GM23338 (cell line): ENCODE measurements around the gene FGF19. TPM values are rescaled to one million over a fixed set of nuclear protein-coding genes. Genes with fewer than 3 reads are reported as not detected.

ENCODE experiments used
- ATAC-seq: fragments of 200-7000 bp; cut with Tn5 transposase; 3 replicates; pipeline ENCODE4 v1.9.1; 2020
- DNase-seq: peaks from one replicate; pipeline ENCODE4 v3.0.0-alpha.2; 2015; ENCODE audit warnings: low spot score
- H2AFZ ChIP-seq: fragments of 200-600 bp; sonication (generic); 2 replicates; pipeline ENCODE4 v1.8.0; 2016; ENCODE audit warnings: antibody characterized with exemption, mild to moderate bottlenecking, moderate library complexity
- H3F3A ChIP-seq: fragments of 200-600 bp; sonication (generic); replicated peaks from 2 replicates; pipeline ENCODE4 v1.8.0; 2017; ENCODE audit warnings: antibody characterized with exemption, mixed run types, low read depth
- H3K27ac ChIP-seq: fragments of 200-600 bp; sonication (generic); 2 replicates; pipeline ENCODE4 v1.6.1; 2016; ENCODE audit warnings: low read depth
- H3K27me3 ChIP-seq: fragments of 200-600 bp; sonication (generic); 2 replicates; pipeline ENCODE4 v1.8.0; 2016; ENCODE audit warnings: mild to moderate bottlenecking, mixed run types, moderate library complexity; ENCODE audit not compliant: insufficient read depth
- H3K36me3 ChIP-seq: fragments of 200-600 bp; sonication (generic); 2 replicates; pipeline ENCODE4 v1.8.0; 2016; ENCODE audit warnings: mild to moderate bottlenecking; ENCODE audit not compliant: insufficient read depth
- H3K4me1 ChIP-seq: fragments of 200-600 bp; sonication (generic); 2 replicates; pipeline ENCODE4 v1.8.0; 2016; ENCODE audit warnings: mild to moderate bottlenecking, moderate library complexity; ENCODE audit not compliant: insufficient read depth
- H3K4me2 ChIP-seq: fragments of 200-600 bp; sonication (generic); 2 replicates; pipeline ENCODE4 v1.7.1; 2017; ENCODE audit warnings: mixed run types
- H3K4me3 ChIP-seq: fragments of 200-600 bp; sonication (generic); 2 replicates; pipeline ENCODE4 v1.6.1; 2016; ENCODE audit warnings: mixed run types
- H3K79me2 ChIP-seq: fragments of 200-600 bp; sonication (generic); replicated peaks from 2 replicates; pipeline ENCODE4 v1.8.0; 2017; ENCODE audit warnings: mild to moderate bottlenecking; ENCODE audit not compliant: insufficient read depth
- H3K9me2 ChIP-seq: fragments of 200-600 bp; sonication (generic); 2 replicates; pipeline ENCODE4 v1.8.0; 2017; ENCODE audit not compliant: insufficient read depth
- H4K20me1 ChIP-seq: fragments of 200-600 bp; sonication (generic); replicated peaks from 2 replicates; pipeline ENCODE4 v1.8.0; 2017; ENCODE audit warnings: mild to moderate bottlenecking; ENCODE audit not compliant: insufficient read depth
- H3K27ac Mint-ChIP-seq: 2 replicates; pipeline ENCODE4 v1.8.0; 2020; ENCODE audit warnings: inconsistent platforms, mild to moderate bottlenecking, moderate library complexity, mixed read lengths
- H3K27me3 Mint-ChIP-seq: 3 replicates; pipeline ENCODE4 v1.8.0; 2022; ENCODE audit warnings: low read depth, mild to moderate bottlenecking, moderate library complexity, mixed read lengths, inconsistent platforms; ENCODE audit not compliant: insufficient read depth, poor library complexity
- H3K36me3 Mint-ChIP-seq: 3 replicates; pipeline ENCODE4 v1.8.0; 2021; ENCODE audit warnings: low read depth, mild to moderate bottlenecking, inconsistent platforms, moderate library complexity, mixed read lengths
- H3K4me1 Mint-ChIP-seq: 3 replicates; pipeline ENCODE4 v1.8.0; 2020; ENCODE audit warnings: mild to moderate bottlenecking, inconsistent platforms, mixed read lengths
- H3K4me3 Mint-ChIP-seq: 3 replicates; pipeline ENCODE4 v1.8.0; 2021; ENCODE audit warnings: moderate library complexity, mild to moderate bottlenecking, inconsistent platforms, mixed read lengths
- H3K9me3 Mint-ChIP-seq: 3 replicates; pipeline ENCODE4 v1.8.0; 2020; ENCODE audit warnings: moderate library complexity, mild to moderate bottlenecking, inconsistent platforms, mixed read lengths
- EZH2 ChIP-seq: fragments of 200-600 bp; sonication (generic); IDR thresholded peaks from one replicate; pipeline ENCODE4 v1.8.0; 2017; ENCODE audit warnings: antibody characterized with exemption, mild to moderate bottlenecking, low read depth; ENCODE audit not compliant: unreplicated experiment
- EZH2phosphoT487 ChIP-seq: fragments of 200-600 bp; sonication (generic); IDR thresholded peaks from one replicate; pipeline ENCODE4 v1.8.1; 2018; ENCODE audit warnings: antibody characterized with exemption; ENCODE audit not compliant: unreplicated experiment
- JUNB ChIP-seq: IDR thresholded peaks from one replicate; pipeline ENCODE4 v1.6.1; 2016; ENCODE audit warnings: antibody characterized with exemption; ENCODE audit not compliant: unreplicated experiment
- NANOG ChIP-seq: IDR thresholded peaks from 2 replicates; pipeline ENCODE4 v1.6.1; 2016; ENCODE audit warnings: antibody characterized with exemption, borderline replicate concordance
- POLR2AphosphoS5 ChIP-seq: IDR thresholded peaks from 2 replicates; pipeline ENCODE4 v1.6.1; 2016; ENCODE audit warnings: antibody characterized with exemption, low read depth
- STAT1 ChIP-seq: IDR thresholded peaks from one replicate; pipeline ENCODE4 v1.6.1; 2016; ENCODE audit warnings: antibody characterized with exemption; ENCODE audit not compliant: unreplicated experiment
- ZNF114 ChIP-seq: fragments of 250-450 bp; sonication (Bioruptor Pico); IDR thresholded peaks from 2 replicates; pipeline ENCODE4 v1.5.0; 2020; ENCODE audit warnings: mild to moderate bottlenecking, moderate library complexity
- ZNF331 ChIP-seq: fragments of 250-450 bp; sonication (Bioruptor Pico); IDR thresholded peaks from 2 replicates; pipeline ENCODE4 v1.5.0; 2020; ENCODE audit warnings: low read depth, mild to moderate bottlenecking, moderate library complexity
- polyA plus RNA-seq: library from polyadenylated mRNA; unstranded; fragments of >200 nt; fragmentation: Nextera tagmentation; extraction: Ambion mirVana; gene quantifications from 2 replicates; pipeline ENCODE4 v1.2.1, GENCODE V29; 2016
- total RNA-seq: library from RNA; depleted of rRNA; stranded (reverse); fragments of >200 nt; shearing (Covaris generic); gene quantifications from 2 replicates; pipeline ENCODE4 v1.2.3, GENCODE V29; 2014
- TF ChIP-seq, protein P1 (sequence below), 2 experiments: fragments of 200-600 bp in 1 of 2; sonication (generic) in 1 of 2; conservative IDR thresholded peaks; 2 replicates each; pipeline versions ENCODE4 v1.5.1 to v1.6.1; 2016 to 2017; ENCODE audit warnings: antibody characterized with exemption in 2 of 2, low read depth in 2 of 2, mild to moderate bottlenecking in 2 of 2, moderate library complexity in 1 of 2
- TF ChIP-seq, protein P2 (sequence below): IDR thresholded peaks from one replicate; pipeline ENCODE4 v1.6.1; 2018; ENCODE audit warnings: antibody characterized with exemption; ENCODE audit not compliant: unreplicated experiment
- TF ChIP-seq, protein P3 (sequence below): IDR thresholded peaks from 2 replicates; pipeline ENCODE4 v1.6.1; 2016; ENCODE audit warnings: antibody characterized with exemption

The FGF19 gene
- total and polyA plus RNA-seq, 2 experiments from 2014 or later = 21.7 to 36.1 TPM

DNA sequence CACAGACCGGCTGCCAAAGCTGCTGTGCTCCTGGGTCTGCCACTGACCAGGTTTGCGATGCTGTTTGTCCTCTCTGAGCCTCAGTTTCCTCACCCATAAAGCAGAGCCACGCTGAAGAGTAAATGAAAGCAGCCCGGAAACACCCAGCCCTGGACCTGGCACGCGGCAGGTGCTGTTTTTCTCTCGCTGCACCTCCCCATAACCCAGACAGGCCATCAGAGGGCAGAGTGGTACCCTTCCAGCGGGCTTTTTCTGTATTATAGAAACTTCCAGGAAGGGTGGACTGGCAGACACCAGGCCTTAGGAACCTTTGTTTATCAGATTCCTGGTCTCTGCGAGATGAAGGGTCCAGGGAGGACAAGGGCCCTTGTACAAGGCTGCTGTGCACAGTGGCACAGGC is 17.9 kb upstream of the FGF19 start:
- H3F3A ChIP-seq = no peaks in the 10 kb centered on the region
- no peak overlapping the region for H2AFZ ChIP-seq
- no peaks in the 10 kb centered on the region for H3K36me3 Mint-ChIP-seq
- H3K4me3 ChIP-seq = no peak overlapping the region
- H3K27ac ChIP-seq = no peak overlapping the region
- DNase-seq (peak; percentile 59), ATAC-seq (peak; percentile 57)
- H3K4me3 Mint-ChIP-seq = no peak overlapping the region
- no peaks in the 10 kb centered on the region for H3K9me2 ChIP-seq
- peaks cover 15% of the 10 kb centered on the region for H3K27me3 Mint-ChIP-seq
- H3K4me1 Mint-ChIP-seq = peaks cover 13% of the 10 kb centered on the region
- no peak for TF ChIP-seq POLR2AphosphoS5
- TF ChIP-seq, protein P1, sequence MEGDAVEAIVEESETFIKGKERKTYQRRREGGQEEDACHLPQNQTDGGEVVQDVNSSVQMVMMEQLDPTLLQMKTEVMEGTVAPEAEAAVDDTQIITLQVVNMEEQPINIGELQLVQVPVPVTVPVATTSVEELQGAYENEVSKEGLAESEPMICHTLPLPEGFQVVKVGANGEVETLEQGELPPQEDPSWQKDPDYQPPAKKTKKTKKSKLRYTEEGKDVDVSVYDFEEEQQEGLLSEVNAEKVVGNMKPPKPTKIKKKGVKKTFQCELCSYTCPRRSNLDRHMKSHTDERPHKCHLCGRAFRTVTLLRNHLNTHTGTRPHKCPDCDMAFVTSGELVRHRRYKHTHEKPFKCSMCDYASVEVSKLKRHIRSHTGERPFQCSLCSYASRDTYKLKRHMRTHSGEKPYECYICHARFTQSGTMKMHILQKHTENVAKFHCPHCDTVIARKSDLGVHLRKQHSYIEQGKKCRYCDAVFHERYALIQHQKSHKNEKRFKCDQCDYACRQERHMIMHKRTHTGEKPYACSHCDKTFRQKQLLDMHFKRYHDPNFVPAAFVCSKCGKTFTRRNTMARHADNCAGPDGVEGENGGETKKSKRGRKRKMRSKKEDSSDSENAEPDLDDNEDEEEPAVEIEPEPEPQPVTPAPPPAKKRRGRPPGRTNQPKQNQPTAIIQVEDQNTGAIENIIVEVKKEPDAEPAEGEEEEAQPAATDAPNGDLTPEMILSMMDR (conservative IDR thresholded peaks at IDR 0.05; ENCODE audit: low read depth in 2 of 2) = peak; percentile 63 to 74
- no peak for TF ChIP-seq NANOG
- TF ChIP-seq, protein P2, sequence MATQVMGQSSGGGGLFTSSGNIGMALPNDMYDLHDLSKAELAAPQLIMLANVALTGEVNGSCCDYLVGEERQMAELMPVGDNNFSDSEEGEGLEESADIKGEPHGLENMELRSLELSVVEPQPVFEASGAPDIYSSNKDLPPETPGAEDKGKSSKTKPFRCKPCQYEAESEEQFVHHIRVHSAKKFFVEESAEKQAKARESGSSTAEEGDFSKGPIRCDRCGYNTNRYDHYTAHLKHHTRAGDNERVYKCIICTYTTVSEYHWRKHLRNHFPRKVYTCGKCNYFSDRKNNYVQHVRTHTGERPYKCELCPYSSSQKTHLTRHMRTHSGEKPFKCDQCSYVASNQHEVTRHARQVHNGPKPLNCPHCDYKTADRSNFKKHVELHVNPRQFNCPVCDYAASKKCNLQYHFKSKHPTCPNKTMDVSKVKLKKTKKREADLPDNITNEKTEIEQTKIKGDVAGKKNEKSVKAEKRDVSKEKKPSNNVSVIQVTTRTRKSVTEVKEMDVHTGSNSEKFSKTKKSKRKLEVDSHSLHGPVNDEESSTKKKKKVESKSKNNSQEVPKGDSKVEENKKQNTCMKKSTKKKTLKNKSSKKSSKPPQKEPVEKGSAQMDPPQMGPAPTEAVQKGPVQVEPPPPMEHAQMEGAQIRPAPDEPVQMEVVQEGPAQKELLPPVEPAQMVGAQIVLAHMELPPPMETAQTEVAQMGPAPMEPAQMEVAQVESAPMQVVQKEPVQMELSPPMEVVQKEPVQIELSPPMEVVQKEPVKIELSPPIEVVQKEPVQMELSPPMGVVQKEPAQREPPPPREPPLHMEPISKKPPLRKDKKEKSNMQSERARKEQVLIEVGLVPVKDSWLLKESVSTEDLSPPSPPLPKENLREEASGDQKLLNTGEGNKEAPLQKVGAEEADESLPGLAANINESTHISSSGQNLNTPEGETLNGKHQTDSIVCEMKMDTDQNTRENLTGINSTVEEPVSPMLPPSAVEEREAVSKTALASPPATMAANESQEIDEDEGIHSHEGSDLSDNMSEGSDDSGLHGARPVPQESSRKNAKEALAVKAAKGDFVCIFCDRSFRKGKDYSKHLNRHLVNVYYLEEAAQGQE = no peak
- no peak for TF ChIP-seq STAT1
- no peak for TF ChIP-seq ZNF331
- TF ChIP-seq JUNB = no peak
- TF ChIP-seq EZH2phosphoT487 = no peak
- H3K27ac Mint-ChIP-seq = no peak overlapping the region
- H4K20me1 ChIP-seq = no peaks in the 10 kb centered on the region
- peaks cover 4% of the 10 kb centered on the region; the same call in 1 of the 2 replicates for H3K4me1 ChIP-seq
- H3K79me2 ChIP-seq = no peaks in the 10 kb centered on the region
- H3K27me3 ChIP-seq = no peaks in the 10 kb centered on the region
- no peaks in the 10 kb centered on the region for H3K36me3 ChIP-seq
- no peak overlapping the region for H3K4me2 ChIP-seq
- H3K9me3 Mint-ChIP-seq = no peaks in the 10 kb centered on the region

DNA sequence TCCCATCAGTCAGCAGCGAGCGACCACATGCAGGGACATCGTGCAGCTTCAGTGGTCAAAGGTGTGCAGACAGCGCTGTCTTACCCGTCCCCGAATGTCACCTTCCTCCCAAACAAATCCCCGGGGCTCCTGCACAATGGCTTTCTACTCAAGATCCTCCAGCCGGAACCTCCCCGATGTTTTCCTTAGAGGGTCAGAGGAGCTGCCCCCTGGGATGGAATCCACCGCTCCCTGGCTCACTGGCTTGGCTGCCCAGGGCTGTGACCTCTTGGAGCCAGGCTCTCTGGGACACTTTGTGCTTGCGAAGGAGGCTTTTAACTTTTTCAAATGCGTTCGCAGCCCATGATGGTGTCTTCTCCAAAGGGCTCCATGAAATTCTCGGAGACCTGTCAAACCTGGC is 17.3 kb upstream of the FGF19 start:
- no peak overlapping the region for H3K4me3 Mint-ChIP-seq
- no peak for DNase-seq

More for the DNA sequence above, 17.3 kb upstream of the FGF19 start:
- Mint-ChIP-seq H3K27me3 (peaks cover 13% of the 10 kb centered on the region), H3K27ac (no peak overlapping the region), H3K36me3 (no peaks in the 10 kb centered on the region), H3K4me1 (peaks cover 13% of the 10 kb centered on the region), H3K9me3 (no peaks in the 10 kb centered on the region)
- H3K4me3 ChIP-seq = no peak overlapping the region
- no peak overlapping the region for H3K27ac ChIP-seq
- no peak overlapping the region for H3K4me2 ChIP-seq
- no peaks in the 10 kb centered on the region for H3K9me2 ChIP-seq
- no peaks in the 10 kb centered on the region for H3K79me2 ChIP-seq
- no peak for ATAC-seq
- no peak overlapping the region for H2AFZ ChIP-seq
- no peaks in the 10 kb centered on the region for H3K36me3 ChIP-seq
- peaks cover 4% of the 10 kb centered on the region; the same call in 1 of the 2 replicates for H3K4me1 ChIP-seq
- H3F3A ChIP-seq = no peaks in the 10 kb centered on the region
- no peaks in the 10 kb centered on the region for H4K20me1 ChIP-seq
- H3K27me3 ChIP-seq = no peaks in the 10 kb centered on the region
- TF ChIP-seq ZNF114 (CRISPR knock-in tag) (no peak), ZNF331 (no peak), EZH2 (no peak), NANOG (no peak), STAT1 (no peak), POLR2AphosphoS5 (no peak), EZH2phosphoT487 (no peak), JUNB (no peak)
- TF ChIP-seq, protein P3, sequence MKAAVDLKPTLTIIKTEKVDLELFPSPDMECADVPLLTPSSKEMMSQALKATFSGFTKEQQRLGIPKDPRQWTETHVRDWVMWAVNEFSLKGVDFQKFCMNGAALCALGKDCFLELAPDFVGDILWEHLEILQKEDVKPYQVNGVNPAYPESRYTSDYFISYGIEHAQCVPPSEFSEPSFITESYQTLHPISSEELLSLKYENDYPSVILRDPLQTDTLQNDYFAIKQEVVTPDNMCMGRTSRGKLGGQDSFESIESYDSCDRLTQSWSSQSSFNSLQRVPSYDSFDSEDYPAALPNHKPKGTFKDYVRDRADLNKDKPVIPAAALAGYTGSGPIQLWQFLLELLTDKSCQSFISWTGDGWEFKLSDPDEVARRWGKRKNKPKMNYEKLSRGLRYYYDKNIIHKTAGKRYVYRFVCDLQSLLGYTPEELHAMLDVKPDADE = no peak
- TF ChIP-seq, protein P1 (conservative IDR thresholded peaks at IDR 0.05; ENCODE audit: low read depth in 2 of 2) = no peak
- TF ChIP-seq, protein P2 = no peak
